SU-DHL-6 (cell line): ENCODE measurements around the gene COPZ1.

Experiments
- EZH2phosphoT487 ChIP-seq: fragments of 200-600 bp; sonication (generic), shearing (Covaris generic); conservative IDR thresholded peaks from 2 replicates; pipeline ENCODE4 v1.6.1; 2018; ENCODE audit warnings: mild to moderate bottlenecking, antibody characterized with exemption, low read length, moderate library complexity, mixed read lengths
- TF ChIP-seq, protein P1 (sequence below): fragments of 200-600 bp; sonication (generic); IDR thresholded peaks from one replicate; pipeline ENCODE4 v1.5.1; 2017; ENCODE audit warnings: antibody characterized with exemption, mild to moderate bottlenecking, low read length, moderate library complexity; ENCODE audit not compliant: insufficient read depth, poor library complexity, severe bottlenecking

DNA sequence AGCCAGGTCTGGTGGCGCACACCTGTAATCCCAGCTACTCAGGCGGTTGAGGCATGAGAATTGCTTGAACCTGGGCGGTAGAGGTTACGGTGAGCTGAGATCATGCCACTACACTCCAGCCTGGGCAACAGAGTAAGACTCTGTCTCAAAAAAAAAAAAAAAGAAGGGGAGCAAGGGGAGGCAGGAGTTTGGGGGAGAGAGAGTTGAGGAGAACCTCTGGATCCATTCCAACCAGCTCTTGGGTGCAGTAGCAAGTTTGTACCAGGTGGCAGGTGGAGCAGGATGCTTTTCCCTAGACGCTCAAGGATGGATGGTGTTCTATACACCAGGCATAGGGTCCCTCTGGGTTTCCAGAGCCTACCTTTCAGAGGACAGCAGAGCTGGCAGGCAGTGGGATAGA is 26.0 kb upstream of the COPZ1 start:
- TF ChIP-seq, protein P1, sequence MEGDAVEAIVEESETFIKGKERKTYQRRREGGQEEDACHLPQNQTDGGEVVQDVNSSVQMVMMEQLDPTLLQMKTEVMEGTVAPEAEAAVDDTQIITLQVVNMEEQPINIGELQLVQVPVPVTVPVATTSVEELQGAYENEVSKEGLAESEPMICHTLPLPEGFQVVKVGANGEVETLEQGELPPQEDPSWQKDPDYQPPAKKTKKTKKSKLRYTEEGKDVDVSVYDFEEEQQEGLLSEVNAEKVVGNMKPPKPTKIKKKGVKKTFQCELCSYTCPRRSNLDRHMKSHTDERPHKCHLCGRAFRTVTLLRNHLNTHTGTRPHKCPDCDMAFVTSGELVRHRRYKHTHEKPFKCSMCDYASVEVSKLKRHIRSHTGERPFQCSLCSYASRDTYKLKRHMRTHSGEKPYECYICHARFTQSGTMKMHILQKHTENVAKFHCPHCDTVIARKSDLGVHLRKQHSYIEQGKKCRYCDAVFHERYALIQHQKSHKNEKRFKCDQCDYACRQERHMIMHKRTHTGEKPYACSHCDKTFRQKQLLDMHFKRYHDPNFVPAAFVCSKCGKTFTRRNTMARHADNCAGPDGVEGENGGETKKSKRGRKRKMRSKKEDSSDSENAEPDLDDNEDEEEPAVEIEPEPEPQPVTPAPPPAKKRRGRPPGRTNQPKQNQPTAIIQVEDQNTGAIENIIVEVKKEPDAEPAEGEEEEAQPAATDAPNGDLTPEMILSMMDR = no peak
- no peak for TF ChIP-seq EZH2phosphoT487
